ENCODE results near the gene B4GALNT2. TPM values are rescaled to one million over a fixed set of nuclear protein-coding genes. Genes with fewer than 3 reads are reported as not detected.
"Not testable (repeated sequence)": the region's sequence is repeated elsewhere in the genome, so short reads cannot be mapped to it uniquely, and the experiment has no call there.

Gene B4GALNT2, protein sequence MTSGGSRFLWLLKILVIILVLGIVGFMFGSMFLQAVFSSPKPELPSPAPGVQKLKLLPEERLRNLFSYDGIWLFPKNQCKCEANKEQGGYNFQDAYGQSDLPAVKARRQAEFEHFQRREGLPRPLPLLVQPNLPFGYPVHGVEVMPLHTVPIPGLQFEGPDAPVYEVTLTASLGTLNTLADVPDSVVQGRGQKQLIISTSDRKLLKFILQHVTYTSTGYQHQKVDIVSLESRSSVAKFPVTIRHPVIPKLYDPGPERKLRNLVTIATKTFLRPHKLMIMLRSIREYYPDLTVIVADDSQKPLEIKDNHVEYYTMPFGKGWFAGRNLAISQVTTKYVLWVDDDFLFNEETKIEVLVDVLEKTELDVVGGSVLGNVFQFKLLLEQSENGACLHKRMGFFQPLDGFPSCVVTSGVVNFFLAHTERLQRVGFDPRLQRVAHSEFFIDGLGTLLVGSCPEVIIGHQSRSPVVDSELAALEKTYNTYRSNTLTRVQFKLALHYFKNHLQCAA
- under 1 TPM; 0.02 to 0.06 TPM for polyA plus RNA-seq

- Histone ChIP-seq H3K36me3 (ENCODE audit: control insufficient read depth in 2 of 2, insufficient read depth in 2 of 2, low read length in 1 of 2) (no peaks in the 10 kb centered on the region), H3K27ac (ENCODE audit: low read depth in 2 of 2, low read length in 1 of 2) (no peak within 1 kb of the TSS), H3K9me3 (ENCODE audit: control insufficient read depth in 2 of 2, insufficient read depth in 1 of 2, low read depth in 1 of 2, low read length in 1 of 2) (no peaks in the 10 kb centered on the region), H3K4me1 (ENCODE audit: control insufficient read depth in 2 of 2, insufficient read depth in 2 of 2, low read length in 1 of 2) (peaks cover 0 to 4% of the 10 kb centered on the region in 2 donors), H3K27me3 (ENCODE audit: control insufficient read depth in 1 of 2, insufficient read depth in 2 of 2, low read length in 2 of 2) (peaks cover 0 to 9% of the 10 kb centered on the region in 2 donors), H3K4me3 (ENCODE audit: low read depth in 1 of 2, low read length in 2 of 2) (peak within 1 kb of the TSS; percentile 29 to 35)
- 6 to 7% methylated on average over 64 to 65 of the region's 65 CpGs for WGBS, 2 donors
These were observed at the start of gene B4GALNT2 for GRCh38 chr17:49132699-49133364. Gene B4GALNT2, plus strand, starts transcription at chr17:49132769. Its CDS starts 24 bp downstream, at chr17:49132793.

- WGBS, 2 donors = 58 to 65% methylated on average over 2 of the region's 2 CpGs
- H3K4me1 ChIP-seq (ENCODE audit: control insufficient read depth in 2 of 2, insufficient read depth in 2 of 2, low read length in 1 of 2); H3K36me3 ChIP-seq (ENCODE audit: control insufficient read depth in 2 of 2, insufficient read depth in 2 of 2, low read length in 1 of 2); H3K9me3 ChIP-seq (ENCODE audit: control insufficient read depth in 2 of 2, insufficient read depth in 1 of 2, low read depth in 1 of 2, low read length in 1 of 2); H3K27ac ChIP-seq (ENCODE audit: low read depth in 2 of 2, low read length in 1 of 2); H3K4me3 ChIP-seq (ENCODE audit: low read depth in 1 of 2, low read length in 2 of 2); H3K27me3 ChIP-seq (ENCODE audit: control insufficient read depth in 1 of 2, insufficient read depth in 2 of 2, low read length in 2 of 2): not testable (repeated sequence)
These were observed 47.5 kb upstream of the B4GALNT2 start for GRCh38 chr17:49085046-49085445.

- Histone ChIP-seq H3K36me3 (ENCODE audit: control insufficient read depth in 2 of 2, insufficient read depth in 2 of 2, low read length in 1 of 2) (no peaks in the 10 kb centered on the region), H3K4me3 (ENCODE audit: low read depth in 1 of 2, low read length in 2 of 2) (no peak overlapping the region), H3K9me3 (ENCODE audit: control insufficient read depth in 2 of 2, insufficient read depth in 1 of 2, low read depth in 1 of 2, low read length in 1 of 2) (no peaks in the 10 kb centered on the region), H3K27ac (ENCODE audit: low read depth in 2 of 2, low read length in 1 of 2) (no peak overlapping the region), H3K4me1 (ENCODE audit: control insufficient read depth in 2 of 2, insufficient read depth in 2 of 2, low read length in 1 of 2) (no peaks in the 10 kb centered on the region), H3K27me3 (ENCODE audit: control insufficient read depth in 1 of 2, insufficient read depth in 2 of 2, low read length in 2 of 2) (peaks cover 0 to 4% of the 10 kb centered on the region in 2 donors)
- 79 to 83% methylated on average over 5 of the region's 5 CpGs for WGBS, 2 donors
These were observed 46.8 kb upstream of the B4GALNT2 start for GRCh38 chr17:49085565-49086315.

DNA sequence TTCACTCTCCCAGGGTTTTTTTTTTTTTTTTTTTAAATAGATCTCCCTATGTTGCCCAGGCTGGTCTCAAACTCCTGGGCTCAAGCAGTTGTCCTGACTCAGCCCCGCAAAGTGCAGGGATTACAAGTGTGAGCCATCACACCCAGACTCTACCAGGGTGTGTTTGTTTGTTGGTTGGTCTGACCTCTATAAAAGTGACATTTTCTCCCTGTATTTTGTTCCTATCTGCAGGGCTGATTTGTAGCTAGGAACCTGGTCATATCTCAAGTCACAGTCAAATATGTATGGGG, 46.3 kb upstream of the B4GALNT2 start:
- no peaks in the 10 kb centered on the region for H3K4me1 ChIP-seq (ENCODE audit: control insufficient read depth in 2 of 2, insufficient read depth in 2 of 2, low read length in 1 of 2)
- H3K36me3 ChIP-seq (ENCODE audit: control insufficient read depth in 2 of 2, insufficient read depth in 2 of 2, low read length in 1 of 2) = no peaks in the 10 kb centered on the region
- H3K27ac ChIP-seq (ENCODE audit: low read depth in 2 of 2, low read length in 1 of 2) = no peak overlapping the region
- H3K9me3 ChIP-seq (ENCODE audit: control insufficient read depth in 2 of 2, insufficient read depth in 1 of 2, low read depth in 1 of 2, low read length in 1 of 2) = no peaks in the 10 kb centered on the region
- 28 to 53% methylated on average over 1 of the region's 1 CpG for WGBS, 2 donors
- no peak overlapping the region for H3K4me3 ChIP-seq (ENCODE audit: low read depth in 1 of 2, low read length in 2 of 2)
- H3K27me3 ChIP-seq (ENCODE audit: control insufficient read depth in 1 of 2, insufficient read depth in 2 of 2, low read length in 2 of 2) = peaks cover 0 to 4% of the 10 kb centered on the region in 2 donors

- peaks cover 0 to 2% of the 10 kb centered on the region in 2 donors for H3K4me1 ChIP-seq (ENCODE audit: control insufficient read depth in 2 of 2, insufficient read depth in 2 of 2, low read length in 1 of 2)
- H3K36me3 ChIP-seq (ENCODE audit: control insufficient read depth in 2 of 2, insufficient read depth in 2 of 2, low read length in 1 of 2) = no peaks in the 10 kb centered on the region
- H3K4me3 ChIP-seq (ENCODE audit: low read depth in 1 of 2, low read length in 2 of 2) = no peak overlapping the region
- H3K27ac ChIP-seq (ENCODE audit: low read depth in 2 of 2, low read length in 1 of 2) = no peak overlapping the region
- no peaks in the 10 kb centered on the region for H3K9me3 ChIP-seq (ENCODE audit: control insufficient read depth in 2 of 2, insufficient read depth in 1 of 2, low read depth in 1 of 2, low read length in 1 of 2)
- peaks cover 0 to 4% of the 10 kb centered on the region in 2 donors for H3K27me3 ChIP-seq (ENCODE audit: control insufficient read depth in 1 of 2, insufficient read depth in 2 of 2, low read length in 2 of 2)
These were observed 45.9 kb upstream of the B4GALNT2 start for GRCh38 chr17:49086649-49087048.

GRCh38 chr17:49089094-49089493, 43.5 kb upstream of the B4GALNT2 start:
- H3K4me3 ChIP-seq (ENCODE audit: low read depth in 1 of 2, low read length in 2 of 2) = no peak overlapping the region
- H3K9me3 ChIP-seq (ENCODE audit: control insufficient read depth in 2 of 2, insufficient read depth in 1 of 2, low read depth in 1 of 2, low read length in 1 of 2) = no peaks in the 10 kb centered on the region
- H3K36me3 ChIP-seq (ENCODE audit: control insufficient read depth in 2 of 2, insufficient read depth in 2 of 2, low read length in 1 of 2) = no peaks in the 10 kb centered on the region
- peaks cover 0 to 8% of the 10 kb centered on the region in 2 donors for H3K4me1 ChIP-seq (ENCODE audit: control insufficient read depth in 2 of 2, insufficient read depth in 2 of 2, low read length in 1 of 2)
- peaks cover 0 to 4% of the 10 kb centered on the region in 2 donors for H3K27me3 ChIP-seq (ENCODE audit: control insufficient read depth in 1 of 2, insufficient read depth in 2 of 2, low read length in 2 of 2)
- no peak overlapping the region for H3K27ac ChIP-seq (ENCODE audit: low read depth in 2 of 2, low read length in 1 of 2)
- 84 to 90% methylated on average over 7 of the region's 7 CpGs for WGBS, 2 donors

- no peaks in the 10 kb centered on the region for H3K9me3 ChIP-seq (ENCODE audit: control insufficient read depth in 2 of 2, insufficient read depth in 1 of 2, low read depth in 1 of 2, low read length in 1 of 2)
- H3K27ac ChIP-seq (ENCODE audit: low read depth in 2 of 2, low read length in 1 of 2) = peak overlapping the region; percentile 31 to 65
- peaks cover 0 to 8% of the 10 kb centered on the region in 2 donors for H3K4me1 ChIP-seq (ENCODE audit: control insufficient read depth in 2 of 2, insufficient read depth in 2 of 2, low read length in 1 of 2)
- H3K4me3 ChIP-seq (ENCODE audit: low read depth in 1 of 2, low read length in 2 of 2) = no peak overlapping the region
- H3K36me3 ChIP-seq (ENCODE audit: control insufficient read depth in 2 of 2, insufficient read depth in 2 of 2, low read length in 1 of 2) = no peaks in the 10 kb centered on the region
- 49 to 63% methylated on average over 10 of the region's 10 CpGs for WGBS, 2 donors
- H3K27me3 ChIP-seq (ENCODE audit: control insufficient read depth in 1 of 2, insufficient read depth in 2 of 2, low read length in 2 of 2) = no peaks in the 10 kb centered on the region
These were observed 41.5 kb upstream of the B4GALNT2 start for GRCh38 chr17:49090878-49091594.

DNA sequence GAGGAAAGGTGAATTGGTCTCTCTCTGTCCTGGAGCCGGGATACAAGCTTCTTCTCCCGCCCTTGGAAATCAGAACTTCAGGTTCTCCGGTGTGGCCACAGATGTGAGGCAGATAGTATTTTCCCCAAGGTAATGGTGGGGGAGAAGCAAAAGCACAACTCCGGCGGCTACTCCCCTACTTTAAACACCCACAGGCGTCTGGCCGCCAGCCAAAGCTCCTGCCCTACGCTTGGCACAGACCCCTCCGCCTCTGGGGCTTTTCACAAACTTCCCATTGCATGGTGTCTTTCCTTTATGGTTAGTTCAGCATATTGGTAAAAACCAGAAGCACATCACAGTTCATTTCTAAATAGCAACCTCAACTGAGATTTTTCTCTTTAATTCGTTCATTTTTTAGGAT, 39.4 kb upstream of the B4GALNT2 start:
- Histone ChIP-seq H3K27me3 (ENCODE audit: control insufficient read depth in 1 of 2, insufficient read depth in 2 of 2, low read length in 2 of 2) (no peaks in the 10 kb centered on the region), H3K4me3 (ENCODE audit: low read depth in 1 of 2, low read length in 2 of 2) (no peak overlapping the region), H3K27ac (ENCODE audit: low read depth in 2 of 2, low read length in 1 of 2) (no peak overlapping the region), H3K4me1 (ENCODE audit: control insufficient read depth in 2 of 2, insufficient read depth in 2 of 2, low read length in 1 of 2) (peaks cover 0 to 8% of the 10 kb centered on the region in 2 donors), H3K36me3 (ENCODE audit: control insufficient read depth in 2 of 2, insufficient read depth in 2 of 2, low read length in 1 of 2) (no peaks in the 10 kb centered on the region), H3K9me3 (ENCODE audit: control insufficient read depth in 2 of 2, insufficient read depth in 1 of 2, low read depth in 1 of 2, low read length in 1 of 2) (no peaks in the 10 kb centered on the region)
- WGBS, 2 donors = 46 to 52% methylated on average over 10 of the region's 10 CpGs

DNA sequence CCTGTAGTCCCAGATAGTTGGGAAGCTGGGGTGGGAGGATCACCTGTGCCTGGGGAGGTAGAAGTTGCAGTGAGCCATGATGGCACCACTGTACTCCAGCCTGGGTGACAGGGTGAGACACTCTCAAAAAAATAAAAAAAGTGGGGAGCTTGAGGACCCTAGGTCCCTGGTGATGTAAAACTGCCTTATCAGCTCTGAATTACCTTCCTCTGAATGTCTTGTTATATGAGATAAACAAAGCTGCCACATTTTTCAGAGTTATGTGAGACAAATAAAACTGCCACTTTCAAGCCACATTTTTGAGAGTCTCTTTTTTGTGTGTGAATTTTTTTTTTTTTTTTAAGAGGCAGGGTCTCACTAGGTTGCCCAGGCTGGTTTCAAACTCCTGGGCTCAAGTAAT, 32.0 kb upstream of the B4GALNT2 start:
- H3K4me1 ChIP-seq (ENCODE audit: control insufficient read depth in 2 of 2, insufficient read depth in 2 of 2, low read length in 1 of 2) = peaks cover 0 to 2% of the 10 kb centered on the region in 2 donors
- no peak overlapping the region for H3K27ac ChIP-seq (ENCODE audit: low read depth in 2 of 2, low read length in 1 of 2)
- H3K36me3 ChIP-seq (ENCODE audit: control insufficient read depth in 2 of 2, insufficient read depth in 2 of 2, low read length in 1 of 2) = no peaks in the 10 kb centered on the region
- no peak overlapping the region for H3K4me3 ChIP-seq (ENCODE audit: low read depth in 1 of 2, low read length in 2 of 2)
- no peaks in the 10 kb centered on the region for H3K9me3 ChIP-seq (ENCODE audit: control insufficient read depth in 2 of 2, insufficient read depth in 1 of 2, low read depth in 1 of 2, low read length in 1 of 2)
- H3K27me3 ChIP-seq (ENCODE audit: control insufficient read depth in 1 of 2, insufficient read depth in 2 of 2, low read length in 2 of 2) = no peaks in the 10 kb centered on the region

Data from esophagus (tissue), 2 donors.